GM12874 (cell line): ENCODE data around the gene IL5.

Experiments
- CTCF ChIP-seq: IDR thresholded peaks from 2 replicates; pipeline ENCODE4 v1.5.1; 2011; ENCODE audit warnings: low read depth, mild to moderate bottlenecking, control low read depth, low read length, moderate library complexity; ENCODE audit not compliant: insufficient read depth

The IL5 gene

DNA sequence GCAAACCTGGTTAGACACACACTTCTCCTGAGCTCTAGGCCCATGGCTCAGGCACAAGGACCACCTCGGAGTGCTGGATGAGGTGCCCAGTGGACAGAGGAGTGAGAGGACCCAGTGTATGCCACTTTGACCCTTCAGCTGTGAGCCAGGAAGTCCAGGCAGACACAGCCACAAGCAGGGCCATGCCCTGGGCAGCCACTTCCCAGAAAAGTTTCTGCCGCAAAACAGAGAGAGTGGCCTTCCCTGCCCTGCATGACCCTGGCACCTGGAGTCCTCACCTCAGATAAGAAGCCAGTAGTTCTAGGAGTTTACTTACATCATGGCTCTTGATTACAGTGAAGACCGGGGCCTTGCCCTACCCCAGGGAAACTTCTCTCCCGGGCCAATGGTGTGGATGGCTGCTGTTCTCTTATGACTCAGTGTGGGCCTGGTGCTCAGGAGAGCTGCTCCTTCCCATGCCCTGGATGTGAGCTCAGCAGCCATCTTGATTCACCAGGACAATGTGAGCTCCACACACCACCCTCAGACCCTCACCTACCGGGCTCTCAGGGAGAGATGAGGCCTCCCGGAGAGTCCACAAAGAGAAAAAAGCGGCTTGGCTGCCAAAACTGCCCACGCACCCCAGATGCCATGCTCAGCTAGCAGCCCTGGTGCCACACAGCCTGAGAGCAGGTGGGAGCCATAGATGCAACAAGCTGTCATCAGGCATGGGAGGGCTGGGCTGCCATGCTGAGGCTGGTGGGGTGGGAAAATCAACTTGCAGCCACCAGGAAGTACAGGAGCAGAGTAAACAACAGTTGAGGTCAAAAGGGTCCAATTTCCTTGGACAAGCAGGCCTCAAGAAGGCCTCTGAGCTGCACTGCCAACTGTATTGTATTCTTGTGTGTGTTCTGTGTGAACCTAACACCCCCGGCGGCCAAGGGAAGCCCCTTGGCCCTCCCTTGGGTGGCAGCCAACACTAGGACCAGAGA is 41.1 kb downstream of the IL5 start:
- TF ChIP-seq CTCF = no peak

DNA sequence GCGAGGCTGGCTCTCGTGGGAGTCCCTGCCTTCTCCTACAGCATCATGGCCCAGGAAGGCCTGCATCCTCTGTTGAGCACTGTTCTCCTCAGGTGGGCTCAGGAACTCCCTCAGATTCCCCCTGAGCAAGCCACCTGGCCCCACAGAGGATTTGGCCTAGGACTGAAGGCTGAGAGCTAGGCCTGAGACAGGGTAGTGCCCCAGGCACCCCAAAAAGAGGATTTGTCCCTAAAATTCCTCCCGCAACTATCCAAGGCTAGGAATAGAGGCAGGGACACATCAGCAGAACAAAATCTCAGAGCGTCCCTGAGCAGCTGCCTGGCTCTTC is 41.7 kb downstream of the IL5 start:
- no peak for TF ChIP-seq CTCF

GRCh38 chr5:132500931-132501628 is 42.2 kb downstream of the IL5 start:
- peak; percentile 76 for TF ChIP-seq CTCF

DNA sequence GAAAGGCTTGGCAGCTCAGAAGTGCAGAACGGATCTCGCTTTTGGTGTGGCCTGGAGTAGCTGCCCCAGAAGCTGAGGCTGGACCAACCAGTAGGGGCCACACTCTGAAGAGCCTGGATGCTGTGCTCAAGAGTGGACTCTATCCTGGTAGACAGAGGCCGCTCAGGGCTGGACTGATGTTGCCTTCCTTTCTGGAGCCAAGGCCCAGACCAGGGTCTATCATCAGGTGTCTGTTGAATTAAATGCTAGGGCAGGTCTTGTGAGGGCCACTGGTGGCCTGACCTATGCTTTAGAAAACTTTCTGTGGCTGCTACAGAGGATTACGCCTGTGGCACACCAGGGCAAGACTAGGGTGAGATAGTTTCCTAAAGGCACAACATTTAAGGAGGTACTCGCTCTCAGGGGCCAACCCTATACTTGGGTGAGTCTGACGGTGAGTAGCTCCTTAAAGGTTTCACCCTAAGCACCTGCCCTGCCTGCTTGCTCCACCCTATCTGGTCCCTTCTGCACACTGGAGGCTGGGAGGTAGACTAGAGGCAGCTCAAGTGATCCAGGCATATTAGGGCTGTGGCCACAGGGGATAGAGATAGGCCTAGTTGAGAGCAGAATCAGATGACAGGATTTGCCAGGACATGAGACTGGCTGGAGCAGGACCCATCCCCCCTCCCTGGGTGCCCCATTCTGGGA is 42.9 kb downstream of the IL5 start:
- TF ChIP-seq CTCF = no peak

DNA sequence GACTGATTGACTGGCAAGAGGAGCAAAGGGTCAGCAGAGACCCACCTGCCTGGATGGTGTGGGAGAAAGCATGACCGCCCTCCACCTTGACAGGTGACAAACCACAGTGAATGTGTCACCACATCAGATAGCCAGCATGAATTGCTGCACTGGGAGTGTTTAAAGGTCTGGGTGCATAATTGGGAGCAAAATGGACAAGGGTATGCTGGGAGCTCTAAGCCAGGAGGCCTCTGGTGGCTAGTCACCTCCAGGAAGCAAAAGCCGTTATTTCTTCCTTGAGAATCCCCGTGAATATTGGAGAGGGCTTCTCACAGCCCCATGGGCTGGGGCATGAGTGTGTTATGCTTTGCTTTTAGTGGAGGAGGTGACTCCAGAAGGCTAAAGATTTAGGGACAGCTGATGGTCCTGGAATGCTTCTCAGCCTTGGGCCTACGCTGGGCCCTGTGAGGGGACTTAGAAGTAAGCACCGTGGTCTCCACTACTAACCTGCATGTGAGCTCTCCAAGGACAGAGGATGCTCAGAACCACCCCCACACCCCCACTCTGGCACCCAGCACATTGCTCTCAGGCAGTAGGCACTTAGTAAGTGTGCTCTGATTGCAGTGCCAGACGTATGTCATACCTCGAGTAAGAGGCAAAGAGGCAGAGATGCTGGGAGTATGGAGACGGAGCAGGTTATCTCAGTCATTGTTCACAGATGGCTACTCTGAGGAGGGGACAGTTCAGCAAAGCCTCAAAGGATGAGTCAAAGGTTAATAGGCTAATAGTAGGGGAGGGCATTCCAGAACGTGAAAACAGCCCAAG is 43.7 kb downstream of the IL5 start:
- TF ChIP-seq CTCF = no peak

DNA sequence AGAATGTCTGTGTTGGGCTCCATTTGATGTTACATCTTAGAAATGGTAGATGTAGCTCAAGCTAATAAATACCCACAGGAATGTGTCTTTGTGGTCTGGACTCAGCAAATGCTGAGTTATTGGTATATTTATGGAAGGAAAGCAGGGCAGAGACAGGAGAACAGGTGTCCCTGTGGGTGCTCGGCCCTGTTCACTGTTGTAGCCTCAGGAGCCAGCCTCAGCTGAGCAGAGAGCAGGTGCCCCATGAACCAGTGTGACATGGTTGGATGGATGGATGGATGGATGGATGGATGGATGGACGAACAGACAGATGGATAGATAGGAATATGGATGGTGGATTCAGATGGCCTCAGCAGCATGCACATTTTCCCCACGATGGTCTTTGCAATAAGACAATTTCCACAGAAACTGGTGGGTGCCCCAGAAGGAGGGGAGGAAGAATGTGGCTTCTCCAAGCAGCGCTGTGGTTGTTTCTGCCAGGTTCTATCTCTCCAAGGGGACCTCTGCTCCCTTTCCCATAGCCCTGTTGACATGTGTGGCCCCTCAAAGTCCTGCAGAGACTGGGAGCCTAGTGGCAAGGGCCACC is 44.5 kb downstream of the IL5 start:
- no peak for TF ChIP-seq CTCF
